ENCODE results near the gene MTUS2.

The MTUS2 gene

DNA sequence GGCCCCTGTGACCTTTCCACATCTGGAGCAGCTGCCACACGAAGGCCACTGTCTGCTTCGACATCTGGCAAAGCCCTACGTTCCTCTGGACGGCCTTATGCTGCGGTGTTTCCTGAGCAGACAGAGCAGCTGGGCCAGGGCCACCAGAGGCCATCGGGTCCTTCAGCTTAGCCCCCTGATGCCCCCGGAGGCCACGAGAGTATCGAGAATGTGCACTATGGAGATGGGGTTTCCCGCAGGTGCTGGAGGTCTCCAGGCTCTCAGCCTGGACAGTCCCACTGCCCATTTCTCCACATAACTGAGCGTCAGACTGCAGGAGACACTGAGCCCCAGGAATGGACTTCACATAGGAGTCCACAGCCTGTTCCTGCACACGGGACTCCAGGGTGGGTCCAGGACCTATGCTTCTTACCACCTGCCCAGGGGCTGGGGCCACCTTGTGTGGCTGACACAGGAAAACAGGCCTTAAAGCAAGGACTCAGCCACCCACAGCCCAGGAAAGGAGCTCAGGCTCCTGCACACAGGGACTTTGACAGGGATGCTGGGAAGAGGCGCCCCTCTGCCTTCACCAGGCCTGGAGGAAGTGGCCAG lies 694.7 kb downstream of the MTUS2 start:
- in situ Hi-C loops (cut with MboI; ENCODE audit: low sequenced_read_pairs) = loop anchor here (25.0 kb wide), 1 partner anchor 197 kb away; no protein-coding TSS in a partner anchor

DNA sequence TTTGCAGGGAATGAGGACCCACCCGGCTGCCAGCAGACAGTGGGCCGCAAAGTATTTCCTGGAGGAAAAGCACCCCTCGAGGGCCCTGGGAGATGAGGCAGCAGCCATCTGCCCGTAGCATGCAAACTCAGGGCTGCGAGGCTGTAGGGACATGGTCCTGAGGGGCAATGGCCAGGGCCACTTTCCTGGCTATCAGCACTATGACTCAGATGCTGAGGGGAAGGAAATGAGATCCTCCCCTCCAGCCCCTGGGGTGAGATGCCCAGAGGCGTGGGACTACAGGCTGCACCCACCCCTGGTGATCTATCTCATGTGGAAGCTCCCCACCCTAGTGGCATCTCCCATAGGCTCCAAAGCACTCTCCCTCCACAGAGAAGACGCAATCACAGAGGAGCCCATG lies 695.2 kb downstream of the MTUS2 start:
- in situ Hi-C loops (cut with MboI; ENCODE audit: low sequenced_read_pairs) = loop anchor here (25.0 kb wide), 1 partner anchor 197 kb away; no protein-coding TSS in a partner anchor

DNA sequence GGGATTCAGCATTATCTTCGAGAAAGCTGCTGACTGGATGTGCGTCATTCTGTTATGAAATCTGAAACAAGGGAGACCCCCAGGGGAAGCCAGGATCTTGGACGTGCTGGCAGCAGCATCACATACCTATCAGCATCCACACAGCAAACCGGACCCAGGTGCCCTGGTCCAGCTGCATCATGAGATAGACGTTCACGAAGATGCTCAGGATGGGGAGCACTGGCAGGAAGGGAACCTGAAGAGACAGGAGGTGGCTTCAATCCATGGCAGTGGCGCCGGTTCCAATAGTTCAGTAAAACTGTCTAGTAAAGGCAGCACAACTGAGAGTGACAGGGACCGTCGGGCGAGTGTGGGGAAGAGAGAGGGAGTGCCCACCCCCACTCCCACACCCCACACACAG lies 695.9 kb downstream of the MTUS2 start:
- in situ Hi-C loops (cut with MboI; ENCODE audit: low sequenced_read_pairs) = loop anchor here (25.0 kb wide), 1 partner anchor 196 kb away; no protein-coding TSS in a partner anchor

DNA sequence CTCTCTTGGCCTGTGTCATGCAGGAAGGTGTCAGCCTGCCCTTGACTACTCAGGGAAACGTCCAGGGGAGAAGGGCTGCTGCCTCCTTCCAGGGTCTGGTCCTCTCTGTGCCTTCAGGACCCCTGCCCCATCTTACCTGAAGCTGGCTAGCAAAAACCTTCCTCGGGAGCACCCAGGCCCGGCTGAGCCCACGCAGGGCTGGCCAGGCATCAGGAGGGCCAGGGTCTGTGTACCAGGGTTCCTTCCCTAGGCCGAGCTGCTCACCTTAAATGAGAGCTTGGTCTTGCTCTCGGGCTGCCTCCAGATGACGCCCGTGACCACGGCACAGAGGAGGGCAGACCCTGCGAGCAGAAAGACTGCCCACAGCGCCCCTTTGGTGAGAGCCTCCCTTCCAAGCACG lies 696.7 kb downstream of the MTUS2 start:
- in situ Hi-C loops (cut with MboI; ENCODE audit: low sequenced_read_pairs) = loop anchor here (25.0 kb wide), 1 partner anchor 195 kb away; no protein-coding TSS in a partner anchor

GRCh38 chr13:29519921-29520320 lies 699.8 kb downstream of the MTUS2 start:
- in situ Hi-C loops (cut with MboI; ENCODE audit: low sequenced_read_pairs) = loop anchor here (25.0 kb wide), 1 partner anchor 192 kb away; no protein-coding TSS in a partner anchor

- in situ Hi-C loops (cut with MboI; ENCODE audit: low sequenced_read_pairs) = loop anchor here (25.0 kb wide), 1 partner anchor 192 kb away; no protein-coding TSS in a partner anchor
Measured at GRCh38 chr13:29520671-29521070, 700.5 kb downstream of the MTUS2 start.

DNA sequence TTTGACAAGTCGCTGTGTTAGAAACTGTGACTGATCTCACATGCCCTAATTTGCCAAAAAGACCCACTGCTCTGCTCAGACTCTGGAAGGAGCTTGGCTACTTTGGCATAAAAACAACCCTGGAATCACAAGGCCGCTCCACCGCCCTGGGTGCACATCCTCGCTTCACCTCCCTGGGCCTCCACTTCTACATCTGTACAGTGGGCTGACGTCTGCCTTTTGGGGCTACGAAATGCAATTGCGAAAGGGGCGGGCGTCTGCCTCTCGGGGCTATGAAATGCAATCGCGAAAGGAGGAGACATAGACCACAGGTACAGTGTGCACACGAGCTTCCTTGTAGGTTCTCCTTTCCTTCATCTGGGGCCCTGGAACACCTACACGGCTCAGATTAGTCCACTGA lies 701.2 kb downstream of the MTUS2 start:
- in situ Hi-C loops (cut with MboI; ENCODE audit: low sequenced_read_pairs) = loop anchor here (25.0 kb wide), 1 partner anchor 191 kb away; no protein-coding TSS in a partner anchor

- in situ Hi-C loops (cut with MboI; ENCODE audit: low sequenced_read_pairs) = loop anchor here (25.0 kb wide), 1 partner anchor 190 kb away; no protein-coding TSS in a partner anchor
Measured at GRCh38 chr13:29522044-29522685, 702.0 kb downstream of the MTUS2 start.

DNA sequence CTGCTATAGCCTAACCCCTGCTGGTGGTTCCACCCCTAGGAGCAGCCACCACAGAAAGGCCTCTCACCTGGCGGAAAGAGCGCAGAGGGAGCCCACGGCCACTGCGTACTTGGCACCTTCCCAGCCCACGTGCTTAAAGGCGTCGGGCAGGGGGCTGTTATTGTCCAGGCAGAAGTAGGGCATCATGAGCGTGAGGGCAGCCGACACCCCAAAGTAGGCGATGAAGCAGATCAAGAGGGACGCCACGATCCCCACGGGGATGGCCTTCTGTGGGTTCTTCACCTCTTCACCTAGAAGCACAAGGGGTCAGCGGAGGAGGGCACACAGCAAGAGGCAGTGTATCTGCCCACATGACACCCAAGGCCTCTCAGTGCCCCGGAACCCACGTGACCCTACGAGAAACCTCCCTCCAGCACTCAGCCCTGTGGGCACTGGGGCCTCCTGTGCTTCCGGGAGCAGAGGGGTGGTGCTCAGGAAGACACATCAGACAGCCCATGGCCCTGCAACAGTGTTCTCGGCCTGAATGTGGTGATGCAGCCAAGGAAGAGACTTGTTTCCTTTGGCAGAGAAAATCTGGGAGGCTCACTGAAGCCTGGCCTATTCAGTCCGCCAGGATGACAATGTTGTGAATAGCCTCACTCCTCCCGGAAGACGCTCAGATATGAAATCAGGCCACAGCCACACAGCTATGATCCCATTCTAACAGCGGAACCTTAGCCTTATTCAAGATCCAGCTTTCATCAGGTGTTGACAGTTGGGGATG lies 703.2 kb downstream of the MTUS2 start:
- in situ Hi-C loops (cut with MboI; ENCODE audit: low sequenced_read_pairs) = loop anchor here (25.0 kb wide), 1 partner anchor 189 kb away; no protein-coding TSS in a partner anchor

DNA sequence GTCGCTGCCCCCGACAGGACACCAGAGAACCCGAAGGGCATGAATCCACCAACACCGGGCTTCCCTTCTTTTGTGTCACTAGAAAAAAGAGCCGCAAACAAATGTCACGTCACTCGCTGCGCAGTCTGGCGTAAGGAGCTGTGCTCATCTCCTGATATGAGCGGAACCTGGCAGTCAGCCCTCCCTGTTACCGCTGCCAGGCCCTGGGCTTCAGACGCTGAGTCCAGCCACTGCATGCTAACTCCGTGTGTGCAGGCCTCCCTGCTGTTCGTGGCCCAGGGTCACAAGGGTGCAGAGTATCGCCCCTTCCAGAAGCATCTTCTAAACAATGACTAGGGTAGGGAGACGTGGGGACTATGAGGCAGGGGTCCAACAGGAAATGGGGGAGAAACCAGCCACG lies 704.0 kb downstream of the MTUS2 start:
- in situ Hi-C loops (cut with MboI; ENCODE audit: low sequenced_read_pairs) = loop anchor here (25.0 kb wide), 1 partner anchor 188 kb away; no protein-coding TSS in a partner anchor

- in situ Hi-C loops (cut with MboI; ENCODE audit: low sequenced_read_pairs) = loop anchor here (25.0 kb wide), 1 partner anchor 188 kb away; no protein-coding TSS in a partner anchor
Measured at GRCh38 chr13:29524641-29525040, 704.5 kb downstream of the MTUS2 start.

DNA sequence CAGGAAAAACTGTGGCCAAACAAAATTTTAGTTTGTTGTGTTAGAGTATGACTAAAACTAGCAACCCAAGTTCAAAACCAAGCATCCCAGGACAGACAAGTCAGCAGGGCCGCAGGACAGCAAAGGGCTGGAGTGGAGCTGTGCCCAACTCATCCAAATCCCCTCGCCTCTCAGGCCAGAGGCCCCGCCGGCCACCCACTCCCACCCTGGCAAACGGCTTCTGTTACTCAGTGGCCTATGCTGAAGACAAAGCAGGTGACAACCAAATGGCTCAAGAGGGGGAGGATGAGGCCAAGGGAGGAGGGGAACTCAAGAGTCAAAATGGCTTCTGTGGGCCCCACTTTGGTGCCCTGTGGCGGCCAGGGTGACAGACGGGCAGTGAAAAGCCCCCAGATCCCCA lies 705.6 kb downstream of the MTUS2 start:
- in situ Hi-C loops (cut with MboI; ENCODE audit: low sequenced_read_pairs) = no loop called here

GRCh38 chr13:29526741-29527140 lies 706.6 kb downstream of the MTUS2 start:
- in situ Hi-C loops (cut with MboI; ENCODE audit: low sequenced_read_pairs) = no loop called here

DNA sequence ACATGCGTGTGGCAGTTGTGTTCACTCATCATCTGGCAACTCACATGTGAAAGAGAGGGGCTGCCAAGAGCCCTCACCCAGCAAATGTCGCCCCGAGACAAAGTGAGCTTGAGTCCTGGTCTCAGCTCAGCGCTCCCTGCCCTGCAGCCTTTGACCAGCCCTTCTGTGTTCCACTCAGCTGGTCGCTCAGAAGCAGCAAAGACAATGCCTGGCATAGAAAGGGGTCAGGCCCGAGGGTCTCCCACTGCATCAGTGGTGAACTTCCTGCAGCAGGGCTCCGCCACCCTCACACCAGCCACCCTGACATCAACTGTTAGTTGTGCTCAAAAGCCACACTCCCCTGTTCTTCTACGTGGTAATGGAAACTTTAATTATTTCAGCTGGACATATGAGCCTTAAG lies 707.4 kb downstream of the MTUS2 start:
- in situ Hi-C loops (cut with MboI; ENCODE audit: low sequenced_read_pairs) = no loop called here

- in situ Hi-C loops (cut with MboI; ENCODE audit: low sequenced_read_pairs) = no loop called here
Measured at GRCh38 chr13:29527916-29528315, 707.8 kb downstream of the MTUS2 start.

GRCh38 chr13:29529754-29530153 lies 709.6 kb downstream of the MTUS2 start:
- in situ Hi-C loops (cut with MboI; ENCODE audit: low sequenced_read_pairs) = no loop called here

DNA sequence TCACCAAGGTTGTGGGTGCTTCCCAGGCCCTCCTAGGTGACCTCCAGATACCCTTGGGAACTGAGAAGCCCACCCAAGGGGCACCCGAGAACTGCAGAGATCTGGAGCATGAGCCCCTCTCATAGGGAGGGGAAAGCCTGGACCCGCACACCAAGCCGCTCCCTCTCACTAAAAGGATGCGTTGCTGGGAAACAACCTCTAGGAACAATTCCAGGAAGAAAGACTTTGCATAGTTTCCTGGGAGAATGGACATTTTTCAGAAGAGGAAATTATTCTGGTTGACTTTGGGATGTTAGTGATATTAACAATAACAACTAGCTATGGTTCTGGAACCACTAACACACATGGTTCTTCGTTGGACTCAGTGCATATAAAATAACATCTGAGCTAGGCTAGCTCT lies 710.8 kb downstream of the MTUS2 start:
- in situ Hi-C loops (cut with MboI; ENCODE audit: low sequenced_read_pairs) = no loop called here

- in situ Hi-C loops (cut with MboI; ENCODE audit: low sequenced_read_pairs) = no loop called here
Measured at GRCh38 chr13:29532116-29532515, 712.0 kb downstream of the MTUS2 start.

DNA sequence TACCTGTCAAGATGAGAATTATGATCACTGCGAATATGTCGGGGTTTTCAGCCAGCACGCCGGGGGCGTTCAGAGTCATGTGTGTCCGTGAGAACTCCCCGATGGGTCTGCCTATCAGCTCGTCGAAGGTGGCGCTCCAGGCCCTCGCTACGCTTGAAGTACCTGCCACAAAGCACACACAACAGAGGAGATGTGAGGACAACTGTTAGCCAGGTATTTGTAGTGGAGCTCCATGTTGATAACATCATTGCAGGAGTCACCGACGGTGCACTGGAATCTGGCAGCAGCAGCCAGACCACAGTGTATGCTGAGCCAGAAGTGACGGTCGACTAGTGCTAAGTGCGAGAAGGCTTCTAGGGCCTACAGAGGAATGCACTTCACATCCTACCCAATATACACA lies 712.7 kb downstream of the MTUS2 start:
- in situ Hi-C loops (cut with MboI; ENCODE audit: low sequenced_read_pairs) = no loop called here

- in situ Hi-C loops (cut with MboI; ENCODE audit: low sequenced_read_pairs) = no loop called here
Measured at GRCh38 chr13:29534083-29534482, 713.9 kb downstream of the MTUS2 start.

Data from HL-60/S4 (cell line).